GM12892 (cell line): ENCODE data around the gene PPP6R2.
"Not testable (repeated sequence)": the region's sequence is repeated elsewhere in the genome, so short reads cannot be mapped to it uniquely, and the experiment has no call there.

Experiments
- DNase-seq: peaks from one replicate; pipeline ENCODE4 v3.0.0; 2011; ENCODE audit not compliant: insufficient read length
- FAIRE-seq: peaks from 2 replicates; lab custom pipeline; 2011; peaks lifted over from hg19 to GRCh38; lab: Jason Lieb, UNC
- POLR2A ChIP-seq: IDR thresholded peaks from 2 replicates; pipeline ENCODE4 v1.6.1; 2011; ENCODE audit warnings: low read depth, low read length, control low read depth
- POLR2AphosphoS5 ChIP-seq: IDR thresholded peaks from 2 replicates; pipeline ENCODE4 v1.6.1; 2011; ENCODE audit warnings: low read depth, low read length, control low read depth
- TAF1 ChIP-seq: IDR thresholded peaks from 2 replicates; pipeline ENCODE4 v1.6.1; 2011; ENCODE audit warnings: low read depth, mild to moderate bottlenecking, control low read depth, low read length, borderline replicate concordance

Gene PPP6R2

GRCh38 chr22:50422046-50422445, 78.9 kb downstream of the PPP6R2 start:
- TF ChIP-seq POLR2A (no peak), POLR2AphosphoS5 (no peak), TAF1 (no peak)
- FAIRE-seq (no peak), DNase-seq (no peak)

- TF ChIP-seq POLR2A (no peak), POLR2AphosphoS5 (no peak), TAF1 (no peak)
- FAIRE-seq, result no peak
- no peak for DNase-seq
Observed at GRCh38 chr22:50422961-50423815, 80.1 kb downstream of the PPP6R2 start.

DNA sequence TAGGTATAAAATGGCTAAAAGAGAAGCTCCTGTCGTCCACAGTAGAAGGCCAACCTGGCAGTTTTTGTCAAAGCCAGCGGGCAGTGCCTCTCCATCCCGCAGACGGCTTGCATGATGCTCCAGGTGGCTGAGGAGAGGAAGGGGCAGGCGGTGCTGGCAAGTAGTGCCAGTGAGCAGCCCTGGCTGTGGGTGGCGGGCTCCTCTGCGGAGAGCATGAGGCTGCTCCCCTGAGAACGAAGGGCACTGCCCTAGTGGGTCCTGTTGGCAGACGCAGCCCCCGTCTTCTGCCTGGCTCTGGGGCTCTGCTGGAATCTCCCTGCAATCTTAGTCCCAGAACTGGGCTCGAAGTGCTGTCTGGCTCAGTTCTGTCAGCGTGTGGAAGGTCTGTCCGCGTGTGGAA, 80.8 kb downstream of the PPP6R2 start:
- DNase-seq (no peak), FAIRE-seq (no peak)
- no peak for TF ChIP-seq POLR2AphosphoS5
- no peak for TF ChIP-seq TAF1
- no peak for TF ChIP-seq POLR2A

DNA sequence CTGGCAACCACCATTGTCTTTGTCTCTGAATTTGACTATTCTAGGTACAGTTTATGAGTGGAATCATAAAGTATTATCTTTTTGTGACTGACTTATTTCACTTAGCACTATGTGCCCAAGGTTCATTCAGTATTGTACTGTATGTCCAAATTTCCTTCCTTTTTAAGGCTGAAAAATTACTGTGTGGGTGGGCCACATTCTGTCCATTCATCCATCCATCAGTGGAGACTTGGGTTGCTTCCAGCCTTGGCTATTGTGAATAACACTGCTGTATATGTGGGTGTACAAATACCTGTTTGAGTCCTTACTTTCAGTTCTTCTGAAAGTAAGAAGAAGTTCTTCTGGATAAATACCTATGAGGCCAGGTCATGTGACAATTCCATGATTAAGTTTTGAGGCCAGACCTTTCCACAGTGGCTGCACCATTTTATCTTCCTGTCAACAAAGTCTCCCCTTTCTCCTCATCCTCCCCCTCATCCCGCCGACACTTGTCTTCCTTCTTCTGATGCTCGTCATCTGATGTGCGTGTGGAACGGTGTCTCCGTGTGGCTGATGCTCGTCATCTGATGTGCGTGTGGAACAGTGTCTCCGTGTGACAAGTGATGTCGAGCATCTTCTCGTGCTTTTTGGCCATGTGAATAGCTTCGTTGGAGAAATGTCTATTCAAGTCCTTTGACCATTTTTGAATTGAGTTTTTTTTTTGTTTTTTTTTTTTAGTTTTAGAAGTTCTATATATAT, 82.2 kb downstream of the PPP6R2 start:
- DNase-seq (no peak), FAIRE-seq (no peak)
- no peak for TF ChIP-seq POLR2A
- no peak for TF ChIP-seq TAF1
- no peak for TF ChIP-seq POLR2AphosphoS5

GRCh38 chr22:50432131-50432876, 89.2 kb downstream of the PPP6R2 start:
- TF ChIP-seq TAF1 (no peak), POLR2A (no peak), POLR2AphosphoS5 (no peak)
- no peak for FAIRE-seq
- no peak for DNase-seq

DNA sequence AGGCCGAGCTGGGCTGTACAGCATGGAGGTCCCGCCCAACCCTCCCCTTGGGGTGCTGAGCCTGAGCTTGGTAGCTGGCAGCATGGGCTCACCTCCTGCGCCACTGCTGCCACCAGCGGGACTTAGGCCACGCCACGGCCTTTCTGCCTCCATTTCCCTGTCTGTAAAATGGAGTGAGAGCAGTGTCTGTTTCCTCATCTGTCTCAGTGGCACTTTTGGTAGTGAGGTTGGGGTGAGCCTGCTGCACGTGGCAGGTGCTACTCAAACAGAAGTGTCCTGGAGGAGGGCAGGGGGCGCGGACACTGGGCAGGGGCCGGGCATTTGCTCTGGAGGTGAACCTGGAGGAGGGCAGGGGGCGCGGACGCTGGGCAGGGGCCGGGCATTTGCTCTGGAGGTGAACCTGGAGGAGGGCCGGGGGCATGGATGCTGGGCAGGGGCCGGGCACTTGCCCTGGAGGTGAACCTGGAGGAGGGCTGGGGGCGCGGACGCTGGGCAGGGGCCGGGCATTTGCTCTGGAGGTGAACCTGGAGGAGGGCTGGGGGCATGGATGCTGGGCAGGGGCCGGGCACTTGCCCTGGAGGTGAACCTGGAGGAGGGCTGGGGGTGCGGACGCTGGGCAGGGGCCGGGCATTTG, 89.9 kb downstream of the PPP6R2 start:
- FAIRE-seq, DNase-seq: not testable (repeated sequence)

- DNase-seq, result no peak
- TF ChIP-seq TAF1 (no peak), POLR2A (no peak), POLR2AphosphoS5 (no peak)
- no peak for FAIRE-seq
Observed at GRCh38 chr22:50434849-50435248, 91.7 kb downstream of the PPP6R2 start.

DNA sequence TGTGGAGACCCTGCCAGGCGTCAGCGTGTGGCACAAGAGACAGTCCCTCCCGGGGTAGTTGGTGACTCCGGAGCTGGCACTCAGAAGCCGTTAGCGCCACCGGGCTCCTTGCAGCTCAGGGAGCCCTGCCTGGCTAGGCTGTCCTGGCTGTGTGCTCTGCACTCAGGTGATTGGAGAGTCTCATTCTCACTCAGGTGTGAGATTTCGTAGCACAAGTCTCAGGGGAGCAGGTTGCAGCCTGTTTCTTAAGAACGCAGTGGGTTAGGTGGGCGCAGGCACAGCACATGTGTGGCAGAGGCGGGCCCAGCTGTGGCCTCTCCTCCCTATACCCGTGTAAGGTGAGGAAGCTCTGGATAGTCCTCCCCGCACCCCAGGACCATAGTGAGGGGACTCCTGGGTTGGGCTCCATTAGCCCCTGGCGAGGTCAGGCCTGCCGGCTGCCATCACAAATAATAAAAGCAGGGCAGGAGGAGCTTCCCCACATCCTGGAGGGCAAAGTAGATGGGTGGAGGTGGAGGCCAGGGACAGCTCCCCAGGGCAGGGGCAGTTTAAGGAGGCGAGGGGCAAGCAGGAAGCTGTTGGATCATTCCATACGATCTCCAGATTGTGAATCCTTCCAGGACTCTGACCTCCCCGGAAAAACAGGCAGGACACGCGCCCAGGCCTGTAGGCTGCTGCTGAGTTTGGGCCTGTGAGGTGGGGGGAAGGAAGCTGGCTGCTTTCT, 92.3 kb downstream of the PPP6R2 start:
- FAIRE-seq, result no peak
- DNase-seq, result no peak
- TF ChIP-seq POLR2AphosphoS5, result no peak
- no peak for TF ChIP-seq POLR2A
- no peak for TF ChIP-seq TAF1

- FAIRE-seq (no peak), DNase-seq (no peak)
- TF ChIP-seq POLR2AphosphoS5 (no peak), TAF1 (no peak), POLR2A (no peak)
Observed at GRCh38 chr22:50436015-50436830, 93.1 kb downstream of the PPP6R2 start.

- TF ChIP-seq POLR2AphosphoS5 (no peak), POLR2A (no peak), TAF1 (no peak)
- FAIRE-seq, result no peak
Observed at GRCh38 chr22:50436841-50437341, 93.8 kb downstream of the PPP6R2 start.

More at GRCh38 chr22:50436841-50437341, 93.8 kb downstream of the PPP6R2 start:
- no peak for DNase-seq
